A549 (cell line): ENCODE data around the gene ACSL5.
"Not testable (repeated sequence)": the region's sequence is repeated elsewhere in the genome, so short reads cannot be mapped to it uniquely, and the experiment has no call there.

Source experiments
- CBX8 ChIP-seq: fragments of 200-600 bp; sonication (generic); IDR thresholded peaks from 2 replicates; pipeline ENCODE4 v1.6.1; 2016
- JUN ChIP-seq, 2 experiments: fragments of >200 bp; sonication (Bioruptor Twin); formaldehyde crosslinking; IDR thresholded peaks; 2 replicates in 1 of 2; 3 replicates in 1 of 2; pipeline ENCODE4 v1.6.1; 2016 to 2017
- POLR2A ChIP-seq: IDR thresholded peaks from 2 replicates; pipeline ENCODE4 v1.6.1; 2012; ENCODE audit warnings: mild to moderate bottlenecking, low read length
- TF ChIP-seq, protein P1 (sequence below): fragments of >200 bp; sonication (Bioruptor Twin); formaldehyde crosslinking; IDR thresholded peaks from 3 replicates; pipeline ENCODE4 v1.5.1; 2016

DNA sequence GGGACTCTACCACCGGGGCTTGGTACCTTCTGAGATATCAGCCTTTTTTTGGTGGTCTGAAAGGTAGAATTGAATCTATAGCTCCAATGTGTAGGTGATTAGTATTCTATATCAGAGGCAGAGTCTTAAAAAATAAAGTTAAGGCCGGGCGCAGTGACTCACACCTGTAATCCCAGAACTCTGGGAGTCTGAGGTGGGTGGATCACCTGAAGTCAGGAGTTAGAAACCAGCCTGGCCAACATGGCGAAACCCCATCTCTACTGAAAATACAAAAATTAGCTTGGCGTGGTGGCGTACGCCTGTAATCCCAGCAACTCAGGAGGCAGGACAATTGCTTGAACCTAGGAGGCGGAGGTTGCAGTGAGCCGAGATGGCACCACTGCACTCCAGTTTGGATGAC, 3.2 kb downstream of the ACSL5 start:
- TF ChIP-seq, protein P1, sequence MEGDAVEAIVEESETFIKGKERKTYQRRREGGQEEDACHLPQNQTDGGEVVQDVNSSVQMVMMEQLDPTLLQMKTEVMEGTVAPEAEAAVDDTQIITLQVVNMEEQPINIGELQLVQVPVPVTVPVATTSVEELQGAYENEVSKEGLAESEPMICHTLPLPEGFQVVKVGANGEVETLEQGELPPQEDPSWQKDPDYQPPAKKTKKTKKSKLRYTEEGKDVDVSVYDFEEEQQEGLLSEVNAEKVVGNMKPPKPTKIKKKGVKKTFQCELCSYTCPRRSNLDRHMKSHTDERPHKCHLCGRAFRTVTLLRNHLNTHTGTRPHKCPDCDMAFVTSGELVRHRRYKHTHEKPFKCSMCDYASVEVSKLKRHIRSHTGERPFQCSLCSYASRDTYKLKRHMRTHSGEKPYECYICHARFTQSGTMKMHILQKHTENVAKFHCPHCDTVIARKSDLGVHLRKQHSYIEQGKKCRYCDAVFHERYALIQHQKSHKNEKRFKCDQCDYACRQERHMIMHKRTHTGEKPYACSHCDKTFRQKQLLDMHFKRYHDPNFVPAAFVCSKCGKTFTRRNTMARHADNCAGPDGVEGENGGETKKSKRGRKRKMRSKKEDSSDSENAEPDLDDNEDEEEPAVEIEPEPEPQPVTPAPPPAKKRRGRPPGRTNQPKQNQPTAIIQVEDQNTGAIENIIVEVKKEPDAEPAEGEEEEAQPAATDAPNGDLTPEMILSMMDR, result not testable (repeated sequence)
- TF ChIP-seq POLR2A; CBX8; JUN (IDR thresholded peaks at IDR 0.05): not testable (repeated sequence)
